AG08396 (cell line): ENCODE results near the gene PTPRE.

Experiments
- DNase-seq: peaks from one replicate; pipeline ENCODE4 v3.0.0; 2012; ENCODE audit warnings: low spot score, mixed read lengths

Gene PTPRE

GRCh38 chr10:127952918-127953317, 46.0 kb downstream of the PTPRE start:
- DNase-seq, result no peak

- DNase-seq, result no peak
Observed at GRCh38 chr10:127953876-127954275, 47.0 kb downstream of the PTPRE start.

GRCh38 chr10:127959428-127959827, 52.5 kb downstream of the PTPRE start:
- DNase-seq, result no peak

- DNase-seq, result no peak
Observed at GRCh38 chr10:127961071-127961470, 54.2 kb downstream of the PTPRE start.

GRCh38 chr10:127962205-127962604, 55.3 kb downstream of the PTPRE start:
- no peak for DNase-seq

GRCh38 chr10:127963136-127963535, 56.2 kb downstream of the PTPRE start:
- DNase-seq, result no peak

- no peak for DNase-seq
Observed at GRCh38 chr10:127964621-127965020, 57.7 kb downstream of the PTPRE start.

- DNase-seq, result no peak
Observed at GRCh38 chr10:127966875-127967274, 60.0 kb downstream of the PTPRE start.

- DNase-seq, result no peak
Observed at GRCh38 chr10:127968027-127968441, 61.1 kb downstream of the PTPRE start.

GRCh38 chr10:127968659-127969058, 61.8 kb downstream of the PTPRE start:
- no peak for DNase-seq

- DNase-seq, result no peak
Observed at GRCh38 chr10:127971101-127971946, 64.4 kb downstream of the PTPRE start.

GRCh38 chr10:127971963-127972615, 65.2 kb downstream of the PTPRE start:
- DNase-seq, result no peak

GRCh38 chr10:127972751-127973357, 66.0 kb downstream of the PTPRE start:
- no peak for DNase-seq

GRCh38 chr10:127973791-127974311, 66.9 kb downstream of the PTPRE start:
- DNase-seq, result no peak

- DNase-seq, result no peak
Observed at GRCh38 chr10:127974911-127975310, 68.0 kb downstream of the PTPRE start.

GRCh38 chr10:127976286-127976685, 69.4 kb downstream of the PTPRE start:
- peak; percentile 32 for DNase-seq

GRCh38 chr10:127976701-127977356, 69.9 kb downstream of the PTPRE start:
- DNase-seq, result no peak

GRCh38 chr10:127977357-127978009, 70.6 kb downstream of the PTPRE start:
- DNase-seq, result peak; percentile 78

- DNase-seq, result no peak
Observed at GRCh38 chr10:127978481-127978880, 71.6 kb downstream of the PTPRE start.

- no peak for DNase-seq
Observed at GRCh38 chr10:127979045-127979444, 72.1 kb downstream of the PTPRE start.

- no peak for DNase-seq
Observed at GRCh38 chr10:127979566-127979965, 72.7 kb downstream of the PTPRE start.

- DNase-seq, result no peak
Observed at GRCh38 chr10:127980898-127981297, 74.0 kb downstream of the PTPRE start.
